Measurements from ENCODE around the gene CFTR.
"Not testable (repeated sequence)": the region's sequence is repeated elsewhere in the genome, so short reads cannot be mapped to it uniquely, and the experiment has no call there.

The CFTR gene

GRCh38 chr7:117458977-117459583 lies 20.7 kb upstream of the CFTR start:
- Histone ChIP-seq H4K20me1 (ENCODE audit: insufficient read depth, low read length, poor library complexity, severe bottlenecking) (no peaks in the 10 kb centered on the region), H3K9ac (ENCODE audit: low read depth, low read length, poor library complexity, severe bottlenecking) (no peak overlapping the region), H3K27me3 (ENCODE audit: insufficient read depth, low read length, poor library complexity, severe bottlenecking) (no peaks in the 10 kb centered on the region), H2AFZ (ENCODE audit: low read length) (no peak overlapping the region), H3K9me2 (replicated peaks; ENCODE audit: low read depth, low read length) (no peaks in the 10 kb centered on the region), H3K4me3 (ENCODE audit: low read length, poor library complexity, severe bottlenecking) (no peak overlapping the region), H3K4me2 (ENCODE audit: low read depth, low read length, poor library complexity, severe bottlenecking) (no peak overlapping the region), H3K36me3 (ENCODE audit: insufficient read depth, low read length) (no peaks in the 10 kb centered on the region), H3F3A (ENCODE audit: low read depth) (no peaks in the 10 kb centered on the region), H3K4me1 (ENCODE audit: insufficient read depth, low read length, poor library complexity, severe bottlenecking) (no peaks in the 10 kb centered on the region), H3K79me2 (ENCODE audit: insufficient read depth, low read length) (no peaks in the 10 kb centered on the region), H3K9me3 (ENCODE audit: insufficient read depth, low read depth, low read length) (no peaks in the 10 kb centered on the region)
- TF ChIP-seq CTCF (conservative IDR thresholded peaks at IDR 0.05; ENCODE audit: low read length) (peak; percentile 77), EZH2phosphoT487 (IDR thresholded peaks at IDR 0.05; ENCODE audit: borderline replicate concordance) (no peak)

- Histone ChIP-seq H3K36me3 (ENCODE audit: insufficient read depth, low read length) (no peaks in the 10 kb centered on the region), H3K79me2 (ENCODE audit: insufficient read depth, low read length) (no peaks in the 10 kb centered on the region), H4K20me1 (ENCODE audit: insufficient read depth, low read length, poor library complexity, severe bottlenecking) (no peaks in the 10 kb centered on the region), H2AFZ (ENCODE audit: low read length) (0 out of 2 replicates have a peak overlapping the region, but pooled peaks have one; percentile 23), H3K4me3 (ENCODE audit: low read length, poor library complexity, severe bottlenecking) (no peak overlapping the region), H3F3A (ENCODE audit: low read depth) (no peaks in the 10 kb centered on the region), H3K9ac (ENCODE audit: low read depth, low read length, poor library complexity, severe bottlenecking) (no peak overlapping the region), H3K4me1 (ENCODE audit: insufficient read depth, low read length, poor library complexity, severe bottlenecking) (no peaks in the 10 kb centered on the region), H3K27me3 (ENCODE audit: insufficient read depth, low read length, poor library complexity, severe bottlenecking) (no peaks in the 10 kb centered on the region), H3K4me2 (ENCODE audit: low read depth, low read length, poor library complexity, severe bottlenecking) (no peak overlapping the region), H3K9me3 (ENCODE audit: insufficient read depth, low read depth, low read length) (no peaks in the 10 kb centered on the region), H3K9me2 (replicated peaks; ENCODE audit: low read depth, low read length) (no peaks in the 10 kb centered on the region)
- TF ChIP-seq EZH2phosphoT487 (IDR thresholded peaks at IDR 0.05; ENCODE audit: borderline replicate concordance) = no peak
- TF ChIP-seq CTCF (conservative IDR thresholded peaks at IDR 0.05; ENCODE audit: low read length) = no peak
These were observed 20.1 kb upstream of the CFTR start for GRCh38 chr7:117459735-117460134.

- H3K36me3 ChIP-seq (ENCODE audit: insufficient read depth, low read length); H3K4me2 ChIP-seq (ENCODE audit: low read depth, low read length, poor library complexity, severe bottlenecking); H3K27me3 ChIP-seq (ENCODE audit: insufficient read depth, low read length, poor library complexity, severe bottlenecking); H3K4me1 ChIP-seq (ENCODE audit: insufficient read depth, low read length, poor library complexity, severe bottlenecking); H3K9ac ChIP-seq (ENCODE audit: low read depth, low read length, poor library complexity, severe bottlenecking); H3K9me3 ChIP-seq (ENCODE audit: insufficient read depth, low read depth, low read length); H3K4me3 ChIP-seq (ENCODE audit: low read length, poor library complexity, severe bottlenecking); H4K20me1 ChIP-seq (ENCODE audit: insufficient read depth, low read length, poor library complexity, severe bottlenecking); H3K79me2 ChIP-seq (ENCODE audit: insufficient read depth, low read length); H2AFZ ChIP-seq (ENCODE audit: low read length); H3F3A ChIP-seq (ENCODE audit: low read depth); H3K9me2 ChIP-seq (replicated peaks; ENCODE audit: low read depth, low read length): not testable (repeated sequence)
These were observed 19.0 kb upstream of the CFTR start for GRCh38 chr7:117460815-117461214.

GRCh38 chr7:117468174-117468573 lies 11.7 kb upstream of the CFTR start:
- no peaks in the 10 kb centered on the region for H3F3A ChIP-seq (ENCODE audit: low read depth)
- no peak overlapping the region for H3K4me2 ChIP-seq (ENCODE audit: low read depth, low read length, poor library complexity, severe bottlenecking)
- H3K9me3 ChIP-seq (ENCODE audit: insufficient read depth, low read depth, low read length) = no peaks in the 10 kb centered on the region
- H3K9me2 ChIP-seq (replicated peaks; ENCODE audit: low read depth, low read length) = no peaks in the 10 kb centered on the region
- H3K4me1 ChIP-seq (ENCODE audit: insufficient read depth, low read length, poor library complexity, severe bottlenecking) = no peaks in the 10 kb centered on the region
- H3K9ac ChIP-seq (ENCODE audit: low read depth, low read length, poor library complexity, severe bottlenecking) = no peak overlapping the region
- H3K4me3 ChIP-seq (ENCODE audit: low read length, poor library complexity, severe bottlenecking) = no peak overlapping the region
- H3K79me2 ChIP-seq (ENCODE audit: insufficient read depth, low read length) = no peaks in the 10 kb centered on the region
- H4K20me1 ChIP-seq (ENCODE audit: insufficient read depth, low read length, poor library complexity, severe bottlenecking) = no peaks in the 10 kb centered on the region
- H3K36me3 ChIP-seq (ENCODE audit: insufficient read depth, low read length) = no peaks in the 10 kb centered on the region
- H2AFZ ChIP-seq (ENCODE audit: low read length) = no peak overlapping the region
- TF ChIP-seq CTCF (conservative IDR thresholded peaks at IDR 0.05; ENCODE audit: low read length) (no peak), EZH2phosphoT487 (IDR thresholded peaks at IDR 0.05; ENCODE audit: borderline replicate concordance) (no peak)
- H3K27me3 ChIP-seq (ENCODE audit: insufficient read depth, low read length, poor library complexity, severe bottlenecking) = no peaks in the 10 kb centered on the region
